Aorta (tissue), 5 donors: ENCODE data around the gene PRKAG2. TPM values are rescaled to one million over a fixed set of nuclear protein-coding genes. Genes with fewer than 3 reads are reported as not detected.
"Not testable (repeated sequence)": the region's sequence is repeated elsewhere in the genome, so short reads cannot be mapped to it uniquely, and the experiment has no call there.

ENCODE experiments used
- ATAC-seq: fragments of 200-7000 bp; cut with Tn5 transposase; one replicate; pipeline ENCODE4 v1.9.1; 2022; ENCODE audit warnings: moderate library complexity; ENCODE audit not compliant: low FRiP score
- DNase-seq, 2 donors: peaks; one replicate each; pipeline ENCODE4 v3.0.0-alpha.2; 2020
- H3K27ac ChIP-seq, 2 donors: one replicate each; pipeline ENCODE4 v1.5.1; 2013; ENCODE audit warnings: low read length in 2 of 2, mild to moderate bottlenecking in 2 of 2, moderate library complexity in 2 of 2, control low read depth in 1 of 2, inconsistent platforms in 1 of 2, low read depth in 1 of 2
- H3K27me3 ChIP-seq, 2 donors: one replicate each; pipeline ENCODE4 v1.6.1; 2013; ENCODE audit warnings: control low read depth in 1 of 2, low read length in 1 of 2, mild to moderate bottlenecking in 1 of 2, moderate library complexity in 1 of 2; ENCODE audit not compliant: insufficient read depth in 2 of 2, control insufficient read depth in 1 of 2
- H3K36me3 ChIP-seq, 2 donors: one replicate each; pipeline ENCODE4 v1.6.1; 2013; ENCODE audit warnings: control low read depth in 1 of 2, low read length in 1 of 2, mild to moderate bottlenecking in 1 of 2; ENCODE audit not compliant: insufficient read depth in 2 of 2, control insufficient read depth in 1 of 2
- H3K4me1 ChIP-seq, 2 donors: one replicate each; pipeline ENCODE4 v1.6.1; 2013; ENCODE audit warnings: low read length in 2 of 2, control low read depth in 1 of 2, mild to moderate bottlenecking in 1 of 2, moderate library complexity in 1 of 2; ENCODE audit not compliant: insufficient read depth in 2 of 2, control insufficient read depth in 1 of 2
- H3K4me3 ChIP-seq, 2 donors: one replicate each; pipeline ENCODE4 v1.5.1; 2013; ENCODE audit warnings: low read length in 2 of 2, control low read depth in 1 of 2, mild to moderate bottlenecking in 1 of 2
- H3K9me3 ChIP-seq: one replicate; pipeline ENCODE4 v1.6.1; 2013; ENCODE audit warnings: mild to moderate bottlenecking, low read length; ENCODE audit not compliant: control insufficient read depth
- WGBS, 2 donors: extraction: QIAGEN DNeasy Blood & Tissue Kit; methylation state at CpG; one replicate each; pipeline ENCODE4 v1.1.7; 2013; 5-methylcytosine and 5-hydroxymethylcytosine counted together
- intact Hi-C, 2 donors: fragments of 100-400 bp; cut with DNase I; formaldehyde crosslinking; loops; one replicate each; pipeline versions ENCODE4 v1.14.2 to v1.15.0; 2022
- polyA plus RNA-seq, 2 donors: library from polyadenylated mRNA; stranded (reverse); fragments of 200-250 nt; gene quantifications; one replicate each; pipeline ENCODE4 v1.2.3, GENCODE V29; 2013
- total RNA-seq, 2 donors: library from RNA; stranded (reverse); fragmentation: NEBNext Ultra II Directional; extraction: Animal tissue kit (Norgen Biotek cat#: 25700); gene quantifications; one replicate each; pipeline ENCODE4 v1.2.1, GENCODE V29; 2021
- donor health status: healthy with polysubstance abuse.
- donor health status: Bipolar disorder and iron deficiency.
- donor health status: DM: no; HTN: no; CAD: no.
- donor health status: DM: no; HTN: no; CAD: no.
- donor health status: DM: yes; HTN: yes; CAD: no.

PRKAG2 gene
- total and polyA plus RNA-seq, 4 donors: 34.0 to 69.9 (median 52.6) TPM

DNA sequence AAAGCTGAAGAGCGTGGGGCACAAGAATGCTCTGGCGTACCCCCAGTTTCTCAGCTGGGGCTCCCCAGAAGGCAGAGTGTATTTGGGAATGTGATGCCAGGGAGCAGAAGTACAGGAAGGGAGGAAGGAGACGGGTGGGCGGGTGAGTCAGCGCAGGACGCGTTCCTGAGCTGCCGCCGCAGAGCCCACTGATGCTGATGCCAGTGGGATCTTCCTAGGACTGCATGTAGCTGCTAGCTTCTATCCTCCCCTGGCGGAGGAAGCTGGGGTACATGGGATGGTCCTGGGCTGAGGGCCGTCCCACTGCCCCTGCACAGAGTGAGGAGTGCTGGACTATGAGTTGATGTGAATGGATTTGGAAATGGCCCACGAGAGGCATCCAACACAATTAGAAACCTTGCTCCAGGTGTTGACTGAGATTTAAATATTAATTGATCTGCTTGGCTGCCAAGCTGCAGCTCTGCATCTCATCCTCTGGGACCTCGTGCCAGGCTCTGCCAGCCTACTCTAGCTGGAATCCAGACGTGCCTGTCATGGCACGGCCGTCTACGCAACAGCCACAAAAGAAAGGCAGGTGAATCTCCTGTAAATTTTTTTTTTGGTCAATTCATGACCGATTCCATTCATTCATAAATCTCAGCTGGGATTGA is 291.0 kb downstream of the PRKAG2 start:
- WGBS, 2 donors: 82 to 86% methylated on average over 18 of the region's 18 CpGs
- H3K4me3 ChIP-seq: no peak overlapping the region

GRCh38 chr7:151581741-151582140 is 295.2 kb downstream of the PRKAG2 start:
- WGBS, 2 donors: 83 to 93% methylated on average over 8 of the region's 8 CpGs
- intact Hi-C loops: no loop called here

More for the DNA sequence above, 291.0 kb downstream of the PRKAG2 start:
- ATAC-seq (no peak), DNase-seq (no peak)
- Histone ChIP-seq H3K36me3 (no peaks in the 10 kb centered on the region), H3K27me3 (no peaks in the 10 kb centered on the region), H3K4me1 (no peaks in the 10 kb centered on the region), H3K27ac (no peak overlapping the region), H3K9me3 (no peaks in the 10 kb centered on the region)
- intact Hi-C loops: no loop called here

GRCh38 chr7:151579644-151580043 is 297.3 kb downstream of the PRKAG2 start:
- intact Hi-C loops: no loop called here

More at GRCh38 chr7:151581741-151582140, 295.2 kb downstream of the PRKAG2 start:
- Histone ChIP-seq H3K4me3 (no peak overlapping the region), H3K9me3 (no peaks in the 10 kb centered on the region), H3K36me3 (no peaks in the 10 kb centered on the region), H3K27me3 (no peaks in the 10 kb centered on the region), H3K27ac (no peak overlapping the region), H3K4me1 (no peaks in the 10 kb centered on the region)
- no peak for DNase-seq
- no peak for ATAC-seq

DNA sequence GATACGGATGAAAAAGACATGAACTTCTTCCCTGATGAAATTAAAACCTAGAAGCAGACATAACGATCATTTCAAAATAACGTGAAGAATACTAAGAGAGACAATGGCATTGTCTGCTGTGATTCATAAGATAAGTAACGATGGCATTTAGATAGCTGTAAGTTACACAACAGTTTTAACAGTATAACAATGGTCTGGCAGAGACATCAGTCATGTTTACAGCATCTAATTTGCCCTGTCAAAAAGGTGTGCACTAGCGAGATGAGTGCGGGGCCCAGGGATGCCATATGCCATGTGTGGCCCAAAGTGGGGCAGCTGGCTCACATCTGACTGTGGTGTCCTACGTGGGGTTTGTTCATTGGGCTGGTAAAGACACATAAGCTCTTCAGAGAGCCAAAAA is 301.5 kb downstream of the PRKAG2 start:
- DNase-seq (no peak), ATAC-seq (no peak)
- Histone ChIP-seq H3K36me3 (peaks cover 0 to 1% of the 10 kb centered on the region in 2 donors), H3K27ac (no peak overlapping the region), H3K27me3 (no peaks in the 10 kb centered on the region), H3K4me3 (no peak overlapping the region), H3K4me1 (no peaks in the 10 kb centered on the region), H3K9me3 (no peaks in the 10 kb centered on the region)
- WGBS, 2 donors: 89 to 94% methylated on average over 7 of the region's 7 CpGs
- intact Hi-C loops: no loop called here

More at GRCh38 chr7:151579644-151580043, 297.3 kb downstream of the PRKAG2 start:
- H3K27ac ChIP-seq: no peak overlapping the region
- WGBS, 2 donors: 98 to 99% methylated on average over 2 of the region's 2 CpGs
- no peaks in the 10 kb centered on the region for H3K9me3 ChIP-seq
- no peak for ATAC-seq
- DNase-seq: no peak
- no peaks in the 10 kb centered on the region for H3K4me1 ChIP-seq
- H3K36me3 ChIP-seq: peaks cover 0 to 1% of the 10 kb centered on the region in 2 donors
- no peaks in the 10 kb centered on the region for H3K27me3 ChIP-seq
- no peak overlapping the region for H3K4me3 ChIP-seq

DNA sequence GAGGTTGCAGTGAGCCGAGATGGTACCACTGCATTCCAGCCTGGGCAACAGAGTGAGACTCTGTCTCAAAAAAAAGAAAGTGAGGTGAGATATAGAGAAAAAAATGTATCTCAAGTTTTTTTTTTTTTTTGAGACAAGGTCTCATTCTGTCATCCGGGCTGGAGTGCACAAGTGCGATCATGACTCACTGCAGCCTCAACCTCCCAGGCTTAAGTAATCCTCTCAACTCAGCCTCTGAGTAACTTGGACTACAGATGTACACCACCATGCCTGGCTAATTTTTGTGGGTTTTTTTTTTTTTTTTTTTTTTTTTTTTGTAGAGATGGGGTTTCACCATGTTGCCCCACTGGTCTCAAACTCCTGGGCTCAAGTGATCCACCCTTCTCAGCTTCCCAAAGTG is 303.9 kb downstream of the PRKAG2 start:
- H3K27me3 ChIP-seq, ATAC-seq, H3K4me1 ChIP-seq, DNase-seq, H3K4me3 ChIP-seq, H3K9me3 ChIP-seq, H3K27ac ChIP-seq, H3K36me3 ChIP-seq: not testable (repeated sequence)
- intact Hi-C loops: loop anchor here in 1 of 2 donors (5.0 kb wide), 1 partner anchor 184 kb away; no protein-coding TSS in a partner anchor
- 78 to 83% methylated on average over 3 of the region's 3 CpGs for WGBS, 2 donors

GRCh38 chr7:151572136-151572535 is 304.8 kb downstream of the PRKAG2 start:
- intact Hi-C loops: loop anchor here in 1 of 2 donors (5.0 kb wide), 1 partner anchor 185 kb away; no protein-coding TSS in a partner anchor
- ATAC-seq (no peak), DNase-seq (no peak)
- WGBS, 2 donors: 86 to 89% methylated on average over 2 of the region's 2 CpGs
- no peaks in the 10 kb centered on the region for H3K27me3 ChIP-seq
- no peak overlapping the region for H3K4me3 ChIP-seq
- H3K9me3 ChIP-seq: no peaks in the 10 kb centered on the region
- peaks cover 0 to 4% of the 10 kb centered on the region in 2 donors for H3K36me3 ChIP-seq
- H3K4me1 ChIP-seq: no peaks in the 10 kb centered on the region
- no peak overlapping the region for H3K27ac ChIP-seq

DNA sequence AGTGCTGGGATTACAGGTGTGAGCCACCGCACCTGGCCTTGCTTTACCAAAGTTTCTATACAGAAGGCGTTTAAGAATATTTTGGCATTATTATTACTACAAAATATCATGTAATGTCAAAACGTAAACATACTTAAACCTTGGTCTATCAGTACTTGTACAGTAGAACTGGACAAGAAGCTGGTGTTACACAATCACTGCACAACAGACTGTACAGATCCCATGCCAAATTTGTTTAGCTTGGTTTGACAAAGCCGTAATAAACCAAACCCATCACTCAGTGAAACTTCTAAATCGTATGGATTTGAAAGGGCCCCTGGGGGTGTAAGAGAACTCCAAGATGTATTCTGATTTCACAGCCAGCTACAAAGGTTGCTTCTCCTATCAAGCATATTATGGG is 305.4 kb downstream of the PRKAG2 start:
- no peaks in the 10 kb centered on the region for H3K4me1 ChIP-seq
- H3K9me3 ChIP-seq: no peaks in the 10 kb centered on the region
- no peak for ATAC-seq
- H3K4me3 ChIP-seq: no peak overlapping the region
- H3K36me3 ChIP-seq: peaks cover 0 to 4% of the 10 kb centered on the region in 2 donors
- intact Hi-C loops: loop anchor here in 1 of 2 donors (5.0 kb wide), 1 partner anchor 186 kb away; no protein-coding TSS in a partner anchor
- WGBS, 2 donors: 89 to 91% methylated on average over 5 of the region's 5 CpGs
- H3K27ac ChIP-seq: no peak overlapping the region
- H3K27me3 ChIP-seq: no peaks in the 10 kb centered on the region
- no peak for DNase-seq

DNA sequence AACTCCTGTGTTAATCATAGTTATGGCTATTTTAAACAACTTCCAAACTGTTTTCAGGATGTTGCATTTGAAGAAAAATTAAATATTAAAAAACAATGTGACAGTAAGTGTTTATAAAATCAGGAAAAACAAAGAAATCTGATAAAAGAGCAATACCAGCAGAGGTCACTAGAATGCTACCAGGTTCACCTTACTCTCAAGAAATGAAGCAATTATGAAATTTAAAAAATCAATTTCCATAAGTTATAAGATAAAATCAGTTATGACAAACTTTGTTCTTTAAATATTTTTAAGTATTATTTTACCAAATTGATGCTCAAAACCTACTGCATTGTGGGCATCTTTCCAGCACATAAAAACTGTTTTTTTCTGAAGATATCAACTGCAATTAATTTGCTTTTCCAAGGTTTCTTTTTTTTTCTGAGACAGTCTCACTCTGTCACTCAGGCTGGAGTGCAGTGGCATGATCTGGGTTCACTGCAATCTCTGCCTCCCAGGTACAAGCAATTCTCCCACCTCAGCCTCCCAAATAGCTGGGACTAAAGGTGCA is 306.5 kb downstream of the PRKAG2 start:
- no peak overlapping the region for H3K4me3 ChIP-seq
- H3K36me3 ChIP-seq: peaks cover 0 to 2% of the 10 kb centered on the region in 2 donors
- H3K4me1 ChIP-seq: no peaks in the 10 kb centered on the region
- intact Hi-C loops: loop anchor here in 1 of 2 donors (5.0 kb wide), 1 partner anchor 187 kb away; no protein-coding TSS in a partner anchor
- no peaks in the 10 kb centered on the region for H3K9me3 ChIP-seq
- no peak for ATAC-seq
- H3K27me3 ChIP-seq: no peaks in the 10 kb centered on the region
- no peak for DNase-seq
- no peak overlapping the region for H3K27ac ChIP-seq
